AG09309 (cell line): ENCODE data around the gene TECTA.

Source experiments
- DNase-seq: peaks from one replicate; pipeline ENCODE4 v3.0.0-alpha.2; 2010; ENCODE audit warnings: low read depth
- H3K4me3 ChIP-seq: 2 replicates; pipeline ENCODE4 v1.5.1; 2011; ENCODE audit warnings: mild to moderate bottlenecking, low read depth, low read length, moderate library complexity; ENCODE audit not compliant: control insufficient read depth
- TF ChIP-seq, protein P1 (sequence below): IDR thresholded peaks from 2 replicates; pipeline ENCODE4 v1.5.1; 2011; ENCODE audit warnings: mild to moderate bottlenecking, low read depth, low read length, inconsistent platforms; ENCODE audit not compliant: insufficient read depth, control insufficient read depth; ENCODE audit errors: missing control alignments

Gene TECTA

DNA sequence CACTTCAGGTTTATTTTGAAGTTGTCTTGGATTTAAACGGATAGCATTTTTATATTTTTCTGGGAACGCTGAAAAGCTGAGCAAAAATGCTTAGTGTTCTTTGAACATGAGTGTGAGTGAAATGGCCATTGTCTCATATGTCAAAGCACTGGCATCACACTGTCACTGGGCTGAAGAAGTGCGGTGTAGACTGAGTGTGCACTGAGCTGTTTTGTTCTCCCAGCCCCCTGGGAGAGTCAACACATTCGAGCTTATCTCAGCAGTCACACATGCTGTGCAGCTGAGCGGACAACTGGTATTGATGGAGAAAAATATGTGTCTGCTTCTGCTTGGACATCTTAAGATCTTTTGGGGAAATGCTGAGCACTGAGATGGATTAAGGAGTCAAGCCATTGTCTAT, 90.8 kb downstream of the TECTA start:
- TF ChIP-seq, protein P1, sequence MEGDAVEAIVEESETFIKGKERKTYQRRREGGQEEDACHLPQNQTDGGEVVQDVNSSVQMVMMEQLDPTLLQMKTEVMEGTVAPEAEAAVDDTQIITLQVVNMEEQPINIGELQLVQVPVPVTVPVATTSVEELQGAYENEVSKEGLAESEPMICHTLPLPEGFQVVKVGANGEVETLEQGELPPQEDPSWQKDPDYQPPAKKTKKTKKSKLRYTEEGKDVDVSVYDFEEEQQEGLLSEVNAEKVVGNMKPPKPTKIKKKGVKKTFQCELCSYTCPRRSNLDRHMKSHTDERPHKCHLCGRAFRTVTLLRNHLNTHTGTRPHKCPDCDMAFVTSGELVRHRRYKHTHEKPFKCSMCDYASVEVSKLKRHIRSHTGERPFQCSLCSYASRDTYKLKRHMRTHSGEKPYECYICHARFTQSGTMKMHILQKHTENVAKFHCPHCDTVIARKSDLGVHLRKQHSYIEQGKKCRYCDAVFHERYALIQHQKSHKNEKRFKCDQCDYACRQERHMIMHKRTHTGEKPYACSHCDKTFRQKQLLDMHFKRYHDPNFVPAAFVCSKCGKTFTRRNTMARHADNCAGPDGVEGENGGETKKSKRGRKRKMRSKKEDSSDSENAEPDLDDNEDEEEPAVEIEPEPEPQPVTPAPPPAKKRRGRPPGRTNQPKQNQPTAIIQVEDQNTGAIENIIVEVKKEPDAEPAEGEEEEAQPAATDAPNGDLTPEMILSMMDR, result no peak
- no peak overlapping the region for H3K4me3 ChIP-seq
- no peak for DNase-seq

DNA sequence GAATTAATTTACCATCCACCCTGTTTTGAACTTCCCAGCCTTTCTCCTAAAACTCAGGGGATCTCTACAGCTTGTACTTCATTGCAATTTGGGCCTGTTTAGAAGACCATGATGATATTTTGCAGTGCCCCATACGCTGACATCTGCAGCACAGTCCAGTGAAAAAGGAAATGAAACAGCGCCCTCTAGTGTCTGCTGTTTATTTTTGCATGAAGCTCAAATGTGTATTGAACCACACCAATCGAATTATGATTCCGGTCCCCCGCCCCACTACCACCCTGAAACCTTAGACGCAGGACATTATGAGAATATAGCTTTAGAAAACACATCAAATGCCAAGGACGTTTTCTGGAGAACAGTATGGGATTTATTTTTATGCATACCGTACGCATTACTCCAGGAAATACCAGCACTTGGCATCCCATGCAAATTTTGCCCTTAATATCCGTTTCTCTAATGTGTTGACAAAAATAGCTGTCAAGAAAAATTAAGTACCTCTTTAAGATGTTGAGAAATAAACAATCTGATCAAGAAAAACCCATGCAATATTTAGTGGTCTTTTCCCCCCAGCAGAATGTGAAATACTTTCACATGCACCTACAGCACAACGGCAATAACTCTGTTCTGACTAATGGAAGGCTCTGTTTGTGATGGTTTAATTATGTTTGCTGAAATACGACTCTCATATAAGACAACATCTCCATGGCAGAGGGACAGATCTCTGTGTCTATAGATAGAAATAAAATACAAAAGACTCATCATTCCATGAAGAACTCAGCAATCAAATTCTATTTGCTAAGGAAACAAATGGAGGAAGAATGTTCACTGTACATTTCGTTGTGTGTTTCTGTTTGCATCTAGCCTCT, 93.9 kb downstream of the TECTA start:
- TF ChIP-seq, protein P1, result peak; percentile 75
- DNase-seq, result peak; percentile 18
- no peak overlapping the region for H3K4me3 ChIP-seq

DNA sequence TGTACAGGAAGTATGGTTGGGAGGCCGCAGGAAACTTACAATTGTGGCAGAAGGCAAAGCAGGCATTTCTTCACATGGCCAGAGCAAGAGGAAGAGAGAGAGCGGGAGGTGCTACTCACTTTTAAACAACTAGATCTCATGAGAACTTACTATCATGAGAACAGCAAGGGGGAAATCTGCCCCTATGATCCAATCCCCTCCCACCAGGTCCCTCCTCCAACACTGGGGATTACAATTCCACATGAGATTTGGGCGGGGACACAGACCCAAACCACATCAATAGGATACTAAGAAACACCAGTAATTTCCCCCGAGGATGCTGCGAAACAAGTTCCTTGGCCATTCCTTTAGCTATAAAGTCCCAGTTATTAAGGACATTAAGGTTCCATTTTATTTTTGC, 97.4 kb downstream of the TECTA start:
- no peak overlapping the region for H3K4me3 ChIP-seq
- no peak for DNase-seq
- TF ChIP-seq, protein P1, result no peak

DNA sequence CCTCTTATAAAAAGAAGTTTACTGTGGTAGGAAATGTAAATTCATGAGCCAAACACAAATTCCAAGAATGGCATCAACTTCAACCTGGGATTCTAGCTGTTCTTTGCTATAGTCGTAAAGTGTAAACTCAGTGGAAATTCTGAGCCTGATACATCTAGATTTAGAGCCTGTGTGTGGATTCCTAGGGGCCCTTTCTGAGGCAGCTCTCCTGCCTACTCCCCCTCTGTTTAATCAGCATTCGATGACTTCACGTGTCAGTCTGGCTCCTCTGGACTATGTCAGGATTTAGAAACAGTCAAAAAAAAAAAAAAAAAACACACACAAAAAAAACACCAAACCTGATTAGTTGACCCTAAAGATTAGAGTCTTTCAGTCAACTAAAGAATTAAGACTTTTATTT, 98.5 kb downstream of the TECTA start:
- TF ChIP-seq, protein P1, result no peak
- DNase-seq, result no peak
- no peak overlapping the region for H3K4me3 ChIP-seq

DNA sequence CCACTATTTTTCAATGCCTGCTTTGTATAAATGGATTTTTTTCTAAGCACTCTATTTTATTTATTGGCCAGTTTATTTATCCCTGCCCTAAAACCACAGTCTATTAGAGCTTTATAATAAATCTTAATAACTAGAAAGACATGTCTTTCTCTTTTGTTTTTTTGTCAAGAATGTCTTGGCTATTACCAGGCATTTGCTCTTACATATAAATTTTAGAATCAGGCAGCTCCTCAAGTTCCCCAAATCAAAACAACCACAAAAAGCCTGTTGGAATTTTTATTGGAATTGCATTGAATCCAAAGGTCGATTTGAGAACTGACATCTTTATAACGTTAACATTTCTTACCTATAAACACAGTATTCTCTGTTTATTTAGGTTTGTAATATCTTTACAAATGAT, 105.8 kb downstream of the TECTA start:
- DNase-seq, result no peak
- H3K4me3 ChIP-seq, result no peak overlapping the region
- TF ChIP-seq, protein P1, result no peak

DNA sequence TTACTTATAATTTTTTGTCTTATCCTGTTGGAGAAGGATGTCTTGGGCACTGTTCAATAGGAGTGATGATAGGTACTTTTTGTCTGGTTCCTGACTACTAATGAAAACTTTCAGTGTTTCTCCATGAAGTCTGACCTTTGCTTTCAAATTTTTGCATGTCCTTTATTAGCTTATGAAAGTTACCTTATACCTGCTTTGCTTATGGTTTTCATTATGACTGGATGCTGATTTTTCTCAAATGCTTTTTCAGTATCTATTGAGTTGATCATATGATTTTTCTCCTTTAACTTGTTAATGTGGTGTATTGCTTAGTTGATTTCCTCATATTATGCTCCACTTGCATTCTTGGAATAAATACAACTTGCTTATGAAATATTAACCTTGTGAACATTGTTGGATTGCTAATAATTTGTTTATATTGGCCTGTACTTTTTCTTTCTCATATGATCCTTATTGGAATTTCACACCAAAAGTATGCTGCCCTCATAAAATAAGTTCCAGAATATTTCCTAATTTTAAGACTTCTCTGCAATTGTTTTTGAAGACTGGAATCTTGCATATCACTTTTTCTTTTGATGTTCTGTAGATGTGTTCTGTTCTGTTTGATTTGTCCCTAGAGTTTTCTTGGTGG, 106.6 kb downstream of the TECTA start:
- TF ChIP-seq, protein P1, result no peak
- peak; percentile 5 for DNase-seq
- H3K4me3 ChIP-seq, result no peak overlapping the region
